ENCODE measurements around the gene BEX3. TPM values are rescaled to one million over a fixed set of nuclear protein-coding genes. Genes with fewer than 3 reads are reported as not detected.
"Not testable (repeated sequence)": the region's sequence is repeated elsewhere in the genome, so short reads cannot be mapped to it uniquely, and the experiment has no call there.

The BEX3 gene
- total RNA-seq, 2 experiments from 2014 or later, result 9.2 to 9.9 TPM

DNA sequence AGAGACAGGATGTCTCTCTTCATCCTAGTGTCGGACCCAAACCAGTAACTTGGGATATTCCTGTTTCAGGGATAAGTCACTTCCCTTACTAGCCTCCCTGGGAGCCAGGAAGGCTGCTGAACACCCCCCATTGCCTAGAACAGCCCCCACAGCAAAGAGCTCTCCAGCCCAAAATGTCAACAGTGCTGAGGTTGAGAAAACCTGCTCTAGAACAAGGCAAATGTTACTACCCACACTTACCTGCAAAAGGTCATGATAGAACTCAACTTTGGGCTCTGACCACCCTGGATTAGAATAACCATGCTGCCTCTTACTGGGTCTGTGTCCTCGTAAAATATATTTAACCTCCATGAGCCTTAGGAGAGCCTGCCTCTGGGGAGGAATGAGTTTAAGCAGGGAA, 20.3 kb downstream of the BEX3 start:
- ATAC-seq, result no peak
- CTCF ChIA-PET, result no interaction called here
- H3K27me3 Mint-ChIP-seq, result no peaks in the 10 kb centered on the region

DNA sequence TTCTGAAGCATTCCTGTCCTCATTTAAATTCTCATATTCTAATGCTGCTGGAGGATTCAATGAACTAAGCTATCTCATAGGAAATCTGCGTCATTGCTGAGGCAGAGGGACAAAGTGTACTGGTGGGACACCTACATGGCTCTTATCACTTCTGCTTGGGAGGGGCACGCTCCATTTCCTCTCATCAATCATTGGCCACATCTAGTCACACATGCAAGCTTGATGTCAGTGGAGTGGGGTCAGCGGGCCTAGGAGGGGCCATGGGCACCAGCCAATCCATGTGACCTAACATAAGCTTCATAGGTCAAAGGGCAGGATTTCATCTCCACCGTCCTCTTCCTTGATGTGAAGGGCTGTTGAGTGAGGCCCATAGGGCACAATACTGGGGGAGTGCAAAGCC, 21.4 kb downstream of the BEX3 start:
- Mint-ChIP-seq H3K36me3 (no peaks in the 10 kb centered on the region), H3K4me1 (peaks cover 6% of the 10 kb centered on the region), H3K4me3 (no peak overlapping the region), H3K27me3 (no peaks in the 10 kb centered on the region), H3K27ac (no peak overlapping the region), H3K9me3 (ENCODE audit: low read depth) (no peaks in the 10 kb centered on the region)
- no peak for DNase-seq
- no peak for ATAC-seq
- CTCF ChIA-PET, result no interaction called here

More for the DNA sequence above, 20.3 kb downstream of the BEX3 start:
- Mint-ChIP-seq H3K4me1 (peaks cover 6% of the 10 kb centered on the region), H3K4me3 (no peak overlapping the region), H3K9me3 (ENCODE audit: low read depth) (no peaks in the 10 kb centered on the region), H3K27ac (no peak overlapping the region), H3K36me3 (no peaks in the 10 kb centered on the region)
- no peak for DNase-seq

DNA sequence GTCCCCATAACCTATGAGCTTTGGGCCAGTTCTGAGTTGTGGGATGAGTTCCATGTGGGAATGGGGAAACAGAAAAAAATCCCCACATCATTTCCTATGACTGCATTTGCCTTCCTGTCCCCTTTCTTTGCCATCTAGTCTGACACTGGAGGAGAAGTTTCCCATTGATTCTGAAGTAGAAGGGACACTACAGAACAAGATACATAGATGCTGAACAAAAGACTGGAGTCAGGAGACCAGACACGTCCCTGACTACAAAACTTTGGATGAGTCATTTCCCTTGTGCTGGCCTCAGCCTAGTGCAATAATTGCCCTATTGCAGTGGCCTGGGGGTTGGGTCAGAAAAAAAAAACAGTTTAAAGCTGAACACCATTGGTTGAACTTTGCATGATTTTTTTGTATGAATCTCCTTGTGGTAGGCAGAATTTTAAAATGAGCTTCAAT, 22.1 kb downstream of the BEX3 start:
- H3K4me3 Mint-ChIP-seq, result no peak overlapping the region
- DNase-seq, result no peak
- peaks cover 6% of the 10 kb centered on the region for H3K4me1 Mint-ChIP-seq
- no peaks in the 10 kb centered on the region for H3K36me3 Mint-ChIP-seq
- ATAC-seq, result no peak
- H3K27me3 Mint-ChIP-seq, result no peaks in the 10 kb centered on the region
- H3K9me3 Mint-ChIP-seq (ENCODE audit: low read depth), result no peaks in the 10 kb centered on the region
- H3K27ac Mint-ChIP-seq, result no peak overlapping the region
- CTCF ChIA-PET, result no interaction called here

DNA sequence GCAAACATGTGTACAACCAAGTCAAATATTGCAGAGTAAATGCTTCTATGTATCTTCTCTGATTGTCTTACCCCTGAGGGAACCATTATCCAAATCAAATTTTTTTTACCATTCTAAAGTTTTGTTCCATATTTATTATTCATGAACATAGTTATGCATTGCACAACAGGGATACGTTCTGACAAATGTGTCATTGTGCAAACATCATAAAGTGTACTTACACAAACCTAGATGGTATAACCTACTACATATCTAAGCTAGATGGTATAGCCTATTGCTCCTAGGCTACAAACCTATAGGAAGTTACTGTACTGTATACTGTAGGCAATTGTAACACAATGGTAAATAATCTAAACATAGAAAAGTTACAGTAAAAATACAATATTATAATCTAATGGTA, 23.4 kb downstream of the BEX3 start:
- no peak overlapping the region for H3K4me3 Mint-ChIP-seq
- H3K27me3 Mint-ChIP-seq, result no peaks in the 10 kb centered on the region
- no peak for DNase-seq
- peaks cover 9% of the 10 kb centered on the region for H3K4me1 Mint-ChIP-seq
- H3K9me3 Mint-ChIP-seq (ENCODE audit: low read depth), result no peaks in the 10 kb centered on the region
- CTCF ChIA-PET, result no interaction called here
- ATAC-seq, result no peak
- no peaks in the 10 kb centered on the region for H3K36me3 Mint-ChIP-seq
- H3K27ac Mint-ChIP-seq, result no peak overlapping the region

DNA sequence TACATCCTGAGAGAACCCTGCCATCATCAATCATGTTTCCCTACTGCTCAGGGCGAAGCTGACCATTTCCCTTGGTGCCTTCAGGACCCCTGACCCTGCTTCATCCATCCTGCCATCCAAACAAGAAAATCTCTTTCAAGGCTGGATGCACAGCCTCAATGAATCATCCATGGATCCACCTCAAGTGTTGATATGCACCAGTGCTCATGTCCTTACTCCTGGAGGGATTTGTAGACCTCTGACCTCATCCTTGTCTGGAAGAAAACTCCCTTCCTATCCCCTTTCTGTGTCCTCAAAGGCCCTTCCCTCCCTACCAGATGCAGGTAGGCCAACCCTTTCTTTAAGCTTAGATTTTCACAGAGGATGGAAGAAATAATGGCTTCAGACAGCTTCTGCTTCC, 24.6 kb downstream of the BEX3 start:
- H3K27ac Mint-ChIP-seq, result no peak overlapping the region
- H3K27me3 Mint-ChIP-seq, result no peaks in the 10 kb centered on the region
- CTCF ChIA-PET, result no interaction called here
- no peak overlapping the region for H3K4me3 Mint-ChIP-seq
- H3K36me3 Mint-ChIP-seq, result no peaks in the 10 kb centered on the region
- DNase-seq, result no peak
- H3K4me1 Mint-ChIP-seq, result peaks cover 11% of the 10 kb centered on the region
- ATAC-seq, result no peak
- no peaks in the 10 kb centered on the region for H3K9me3 Mint-ChIP-seq (ENCODE audit: low read depth)

DNA sequence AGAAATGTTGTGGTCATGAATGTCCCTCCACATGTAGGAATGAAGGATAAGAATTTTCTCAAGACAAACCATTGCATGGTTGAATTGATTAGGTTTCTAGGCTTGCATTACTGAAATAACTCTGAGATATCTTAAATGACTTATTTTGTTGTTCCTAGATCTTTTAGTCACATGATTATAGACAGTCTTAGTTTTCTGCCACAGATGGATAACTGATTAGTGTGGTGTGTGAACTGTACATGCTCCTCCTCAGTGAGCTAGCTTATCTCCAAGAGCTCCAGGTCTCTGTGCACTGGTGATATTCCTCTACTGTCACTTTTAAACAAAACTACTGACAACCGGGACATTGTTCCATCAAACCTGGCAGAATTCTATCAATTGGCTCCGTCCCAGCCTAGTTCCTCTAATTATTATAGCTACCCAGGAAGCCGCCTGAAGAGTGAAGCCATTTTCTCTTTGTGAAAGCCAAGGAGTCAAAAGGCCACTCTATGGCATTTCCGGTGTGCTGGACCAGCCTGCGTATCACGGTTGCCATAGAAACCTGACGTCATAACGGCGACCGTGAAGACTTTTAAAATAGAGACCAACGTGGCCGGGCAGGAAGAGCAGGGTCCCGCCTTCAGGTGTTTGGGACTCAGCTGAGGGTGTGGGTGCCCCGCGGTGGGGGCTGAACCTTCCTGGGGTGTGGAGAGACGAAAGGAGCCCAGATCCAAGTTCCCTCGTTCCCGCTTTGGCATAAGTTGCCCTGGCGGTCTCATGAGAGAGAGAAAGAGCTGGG, 28.1 kb downstream of the BEX3 start:
- H3K27me3 Mint-ChIP-seq, result no peaks in the 10 kb centered on the region
- no peaks in the 10 kb centered on the region for H3K36me3 Mint-ChIP-seq
- ATAC-seq (peak; percentile 80), DNase-seq (peak; percentile 81)
- CTCF ChIA-PET, result interaction anchor here (0.6 kb wide), 1 partner anchor 36 kb away, joined by 3 read pairs; no protein-coding TSS in a partner anchor
- peak overlapping the region; percentile 76 for H3K4me3 Mint-ChIP-seq
- peaks cover 5% of the 10 kb centered on the region for H3K4me1 Mint-ChIP-seq
- H3K27ac Mint-ChIP-seq, result peak overlapping the region; percentile 66
- H3K9me3 Mint-ChIP-seq (ENCODE audit: low read depth), result no peaks in the 10 kb centered on the region

DNA sequence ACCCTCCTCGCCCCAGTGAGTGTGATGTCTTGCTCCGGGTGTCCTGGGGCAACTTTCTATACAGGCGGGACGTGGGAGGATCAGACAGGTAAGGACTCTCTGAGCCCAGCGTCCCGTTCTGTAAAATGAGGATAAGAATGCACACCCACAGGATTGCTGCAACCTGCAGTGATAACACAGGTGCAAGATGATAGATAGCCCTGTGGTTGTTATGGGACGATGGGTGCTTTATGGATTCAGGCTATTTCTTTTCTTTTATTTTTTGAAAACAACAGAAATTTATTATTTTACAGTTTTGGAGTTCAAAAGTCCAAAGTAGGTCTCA, 28.6 kb downstream of the BEX3 start:
- Mint-ChIP-seq H3K4me1 (peaks cover 5% of the 10 kb centered on the region), H3K27me3 (no peaks in the 10 kb centered on the region), H3K9me3 (ENCODE audit: low read depth) (no peaks in the 10 kb centered on the region), H3K36me3 (no peaks in the 10 kb centered on the region), H3K27ac (peak overlapping the region; percentile 66), H3K4me3 (peak overlapping the region; percentile 76)
- CTCF ChIA-PET, result no interaction called here
- no peak for ATAC-seq
- DNase-seq, result no peak

DNA sequence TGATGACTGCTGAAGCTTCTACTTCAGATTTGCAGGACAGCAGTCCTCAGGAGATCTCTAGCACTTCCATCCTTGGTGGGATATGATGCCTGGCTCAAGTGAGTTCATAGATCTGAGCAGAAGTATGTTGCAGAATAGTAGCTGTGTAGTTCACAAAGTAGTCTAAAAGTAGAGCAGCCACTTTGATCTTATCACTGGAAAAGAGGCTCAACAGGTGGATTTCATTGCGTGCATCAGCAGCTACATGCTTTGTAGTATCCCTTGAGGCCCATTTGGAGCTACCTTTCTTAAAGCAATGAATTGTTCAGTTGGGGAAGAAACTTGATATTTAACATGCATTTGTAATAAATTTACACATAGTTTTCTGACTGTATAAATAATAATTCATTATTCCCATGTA, 29.9 kb downstream of the BEX3 start:
- DNase-seq (no peak), ATAC-seq (no peak)
- no peaks in the 10 kb centered on the region for H3K9me3 Mint-ChIP-seq (ENCODE audit: low read depth)
- H3K4me1 Mint-ChIP-seq, result peaks cover 5% of the 10 kb centered on the region
- no peak overlapping the region for H3K4me3 Mint-ChIP-seq
- H3K36me3 Mint-ChIP-seq, result peaks cover 1% of the 10 kb centered on the region
- no peak overlapping the region for H3K27ac Mint-ChIP-seq
- H3K27me3 Mint-ChIP-seq, result no peaks in the 10 kb centered on the region
- CTCF ChIA-PET, result no interaction called here

DNA sequence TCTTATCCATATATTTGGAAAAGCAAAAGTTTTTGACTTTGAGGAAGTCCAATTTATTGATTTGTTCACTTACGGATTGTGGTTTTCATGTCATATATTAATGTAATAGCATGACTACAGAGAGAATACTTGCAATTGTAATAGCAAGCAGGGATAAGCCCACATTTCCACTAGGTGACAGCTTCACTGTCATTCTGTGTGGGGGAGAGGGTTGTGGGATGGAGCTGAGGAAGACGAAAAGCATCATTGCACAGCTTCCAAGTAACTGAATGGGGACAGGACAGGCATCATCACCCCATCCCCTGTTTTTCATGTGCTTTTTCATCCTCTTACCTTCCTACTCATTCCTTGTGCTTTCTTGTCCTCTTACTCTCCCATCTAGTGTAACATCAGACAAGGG, 31.4 kb downstream of the BEX3 start:
- Mint-ChIP-seq H3K4me1 (peaks cover 5% of the 10 kb centered on the region), H3K27me3 (no peaks in the 10 kb centered on the region), H3K27ac (no peak overlapping the region), H3K4me3 (no peak overlapping the region), H3K9me3 (ENCODE audit: low read depth) (no peaks in the 10 kb centered on the region), H3K36me3 (peaks cover 1% of the 10 kb centered on the region)
- DNase-seq (no peak), ATAC-seq (no peak)
- CTCF ChIA-PET, result no interaction called here

DNA sequence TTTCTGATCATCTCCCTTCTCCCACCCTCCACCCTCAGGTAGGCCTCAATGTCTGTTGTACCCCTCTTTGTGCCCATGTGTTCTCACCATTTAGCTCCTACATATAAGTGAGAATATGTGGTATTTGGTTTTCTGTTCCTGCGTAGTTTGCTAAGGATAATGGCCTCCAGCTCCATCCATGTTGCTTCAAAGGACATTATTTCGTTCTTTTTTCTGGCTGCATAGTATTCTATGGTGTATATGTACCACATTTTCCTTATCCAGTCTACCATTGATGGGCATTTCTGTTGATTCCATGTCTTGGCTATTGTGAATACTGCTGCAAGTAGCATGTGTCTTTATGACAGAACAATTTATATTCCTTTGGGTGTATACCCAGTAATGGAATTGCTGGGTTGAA, 35.4 kb downstream of the BEX3 start:
- H3K9me3 Mint-ChIP-seq (ENCODE audit: low read depth); ATAC-seq; H3K27ac Mint-ChIP-seq; DNase-seq; H3K36me3 Mint-ChIP-seq; H3K4me3 Mint-ChIP-seq; CTCF ChIA-PET; H3K27me3 Mint-ChIP-seq; H3K4me1 Mint-ChIP-seq: not testable (repeated sequence)

DNA sequence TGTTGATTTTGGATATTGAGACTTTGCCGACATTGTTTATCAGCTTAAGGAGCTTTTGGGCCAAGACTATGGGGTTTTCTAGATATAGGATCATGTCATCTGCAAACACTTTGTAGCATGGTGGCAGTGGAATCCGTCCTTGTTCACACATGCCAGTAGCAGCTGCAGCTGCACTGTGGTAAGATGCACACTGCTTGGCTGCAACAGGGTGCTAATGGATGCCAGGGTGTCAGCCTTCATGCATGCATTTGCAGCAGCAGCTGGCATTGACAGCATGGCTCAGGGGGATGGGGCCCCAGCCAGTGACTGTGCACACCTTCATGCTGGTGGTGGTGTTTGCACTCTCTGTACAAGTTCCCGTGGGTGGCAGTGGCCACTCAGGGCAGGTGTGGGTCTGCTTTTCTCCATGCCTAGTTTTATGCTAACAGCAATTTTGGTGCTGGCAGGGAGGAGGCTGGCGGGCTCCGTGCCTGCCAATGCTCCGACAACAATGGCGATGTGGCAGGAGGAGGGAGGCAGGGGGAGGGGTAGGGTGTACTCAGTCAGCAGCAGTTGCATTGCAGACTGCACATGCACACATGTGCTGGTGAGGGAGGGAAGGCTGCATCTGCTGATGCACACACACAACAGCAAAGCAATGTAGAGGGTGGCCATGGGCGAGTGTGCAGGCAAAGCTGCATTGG, 37.5 kb downstream of the BEX3 start:
- ATAC-seq, result no peak
- no peak overlapping the region for H3K4me3 Mint-ChIP-seq
- H3K4me1 Mint-ChIP-seq, result peaks cover 5% of the 10 kb centered on the region
- H3K9me3 Mint-ChIP-seq (ENCODE audit: low read depth), result no peaks in the 10 kb centered on the region
- H3K27me3 Mint-ChIP-seq, result no peaks in the 10 kb centered on the region
- DNase-seq, result no peak
- H3K36me3 Mint-ChIP-seq, result peaks cover 1% of the 10 kb centered on the region
- CTCF ChIA-PET, result no interaction called here
- H3K27ac Mint-ChIP-seq, result no peak overlapping the region

DNA sequence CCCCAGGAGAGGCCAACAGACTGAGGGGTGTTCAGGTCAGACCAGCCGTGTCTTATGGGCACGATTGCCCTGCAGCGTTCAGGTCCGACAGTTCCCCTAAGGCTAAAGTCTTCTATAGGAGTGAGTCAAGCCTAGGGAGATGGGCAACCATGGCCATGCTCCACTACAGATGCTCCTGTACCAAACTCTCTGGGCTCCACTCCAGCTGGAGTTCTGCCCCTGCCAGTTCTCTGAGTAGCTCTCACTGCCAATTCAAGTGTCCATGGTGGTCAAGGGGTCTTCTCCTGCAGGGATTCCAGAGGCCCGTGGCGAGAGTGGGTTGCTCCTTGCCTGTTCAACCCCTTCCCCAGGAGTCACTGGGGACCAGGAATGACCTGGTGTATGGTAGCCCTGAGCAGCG, 38.2 kb downstream of the BEX3 start:
- Mint-ChIP-seq H3K4me3 (no peak overlapping the region), H3K36me3 (peaks cover 1% of the 10 kb centered on the region), H3K4me1 (peaks cover 5% of the 10 kb centered on the region), H3K27me3 (no peaks in the 10 kb centered on the region), H3K9me3 (ENCODE audit: low read depth) (no peaks in the 10 kb centered on the region), H3K27ac (no peak overlapping the region)
- ATAC-seq (no peak), DNase-seq (no peak)
- CTCF ChIA-PET, result no interaction called here

DNA sequence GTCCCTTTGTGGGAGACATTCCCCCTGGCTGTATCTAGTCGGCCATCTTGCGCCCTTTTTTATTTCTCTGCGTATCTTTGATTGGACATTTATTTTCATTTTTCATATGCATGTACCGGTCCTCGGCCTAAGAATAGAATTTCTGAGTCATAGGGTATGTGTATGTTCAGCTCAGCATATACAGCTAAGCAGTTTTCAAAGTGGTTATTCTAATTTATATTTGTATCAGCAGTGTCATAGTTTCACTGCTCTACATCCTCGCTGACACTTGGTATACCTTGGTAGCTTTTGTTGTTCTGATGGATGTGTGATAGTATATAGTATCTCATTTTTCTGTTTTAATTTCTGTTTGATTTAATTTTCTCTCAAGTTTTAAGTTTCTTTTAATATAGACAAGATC, 38.7 kb downstream of the BEX3 start:
- H3K9me3 Mint-ChIP-seq (ENCODE audit: low read depth), result no peaks in the 10 kb centered on the region
- H3K27ac Mint-ChIP-seq, result no peak overlapping the region

DNA sequence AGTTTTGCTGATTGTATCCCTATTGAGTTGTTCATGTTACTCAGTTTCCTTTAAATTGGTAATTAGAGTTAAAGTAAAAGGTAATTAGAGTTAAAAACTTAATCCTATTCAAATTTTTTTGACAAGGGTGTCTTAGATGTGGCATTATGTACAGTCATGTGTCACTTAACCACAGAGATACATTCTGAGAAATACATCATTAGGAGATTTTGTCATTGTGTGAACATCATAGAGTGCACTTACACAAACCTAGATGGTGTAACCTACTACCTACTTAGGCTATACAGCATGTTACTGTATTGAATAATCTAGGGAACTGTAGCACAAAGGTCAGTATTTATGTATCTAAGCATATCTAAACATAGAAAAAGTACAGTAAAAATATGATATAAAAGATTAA, 39.2 kb downstream of the BEX3 start:
- CTCF ChIA-PET, result no interaction called here
- no peak for ATAC-seq
- no peaks in the 10 kb centered on the region for H3K9me3 Mint-ChIP-seq (ENCODE audit: low read depth)

More for the DNA sequence above, 38.7 kb downstream of the BEX3 start:
- H3K36me3 Mint-ChIP-seq, result peaks cover 1% of the 10 kb centered on the region
- peaks cover 5% of the 10 kb centered on the region for H3K4me1 Mint-ChIP-seq
- ATAC-seq, result no peak
- no peaks in the 10 kb centered on the region for H3K27me3 Mint-ChIP-seq
- H3K4me3 Mint-ChIP-seq, result no peak overlapping the region
- no peak for DNase-seq
- CTCF ChIA-PET, result no interaction called here

More for the DNA sequence above, 39.2 kb downstream of the BEX3 start:
- Mint-ChIP-seq H3K36me3 (no peaks in the 10 kb centered on the region), H3K27ac (no peak overlapping the region), H3K4me1 (peaks cover 5% of the 10 kb centered on the region), H3K4me3 (no peak overlapping the region), H3K27me3 (no peaks in the 10 kb centered on the region)
- no peak for DNase-seq
